CD4-positive, alpha-beta T cell treated with Interferon alpha-2 for 1 hour (primary cell): ENCODE measurements around the gene HUNK.

Experiments
- DNase-seq, 2 donors: peaks; one replicate each; pipeline ENCODE4 v3.0.0-alpha.2; 2020 to 2022

Gene HUNK

DNA sequence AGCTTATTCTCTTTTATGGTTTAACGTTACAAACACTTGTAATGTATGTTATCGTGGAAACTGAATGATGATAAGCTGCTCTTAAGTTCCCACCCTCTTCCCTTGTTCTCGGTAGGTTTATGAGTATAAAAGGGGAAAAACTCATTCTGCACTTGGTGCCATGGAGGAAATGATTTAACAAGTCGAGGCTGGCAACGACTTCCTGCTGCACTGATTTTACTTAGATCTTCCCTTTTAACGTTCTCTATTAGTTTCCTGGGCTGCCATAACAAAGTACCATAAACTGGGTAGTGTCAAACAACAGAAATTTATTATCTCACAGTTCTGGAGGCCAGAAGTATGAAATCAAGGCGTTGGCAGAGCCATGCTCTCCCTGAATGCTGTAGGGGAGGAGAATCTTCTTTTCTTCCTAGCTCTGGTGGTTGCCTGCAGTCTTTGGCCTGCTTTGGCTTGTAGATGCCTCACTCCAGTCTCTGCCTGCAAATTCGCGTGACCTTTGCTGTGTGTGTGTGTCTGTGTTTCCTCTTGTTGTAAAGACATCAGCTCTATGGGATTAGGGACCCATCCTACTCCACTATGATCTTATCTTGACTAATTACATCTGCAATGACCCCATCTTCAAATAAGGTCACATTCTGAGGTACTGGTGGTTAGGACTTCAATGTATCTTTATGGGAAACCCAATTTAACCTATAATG, 26.3 kb downstream of the HUNK start:
- DNase-seq: no peak

DNA sequence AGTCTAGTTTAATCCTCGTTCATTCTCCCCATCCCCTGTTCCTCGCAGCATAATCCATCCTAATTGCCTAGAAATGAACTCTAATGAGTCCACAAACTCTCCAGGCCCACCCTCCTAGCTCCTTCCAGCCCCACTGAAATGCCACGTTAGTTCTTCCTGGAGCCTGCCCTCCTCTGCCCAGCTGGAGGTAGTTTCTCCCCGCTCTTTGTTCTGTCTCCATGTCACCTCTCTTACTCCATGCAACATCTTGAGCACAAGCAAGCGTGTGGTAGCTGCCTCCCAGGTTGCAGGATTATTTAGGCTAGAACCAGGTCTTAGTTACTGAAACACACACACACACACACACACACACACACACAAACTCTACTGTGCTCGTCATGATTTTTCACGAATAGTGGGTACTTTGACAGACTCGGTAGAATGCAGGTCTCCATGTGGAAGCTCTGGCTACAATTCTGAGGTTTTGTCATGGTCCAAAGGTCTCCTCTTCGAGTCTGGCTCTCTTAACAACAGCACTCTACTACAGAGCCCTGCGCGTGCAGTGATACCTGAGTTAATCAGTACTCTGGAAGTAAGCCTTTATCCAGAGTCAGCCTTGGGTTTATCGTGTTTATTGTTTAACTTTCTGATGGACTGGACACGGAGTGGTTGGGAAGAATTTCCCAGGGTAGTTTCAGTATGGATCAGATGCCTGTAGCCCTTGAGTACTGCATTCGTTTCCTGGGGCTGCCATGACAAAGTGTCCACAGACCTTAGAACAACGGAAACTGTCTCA, 27.5 kb downstream of the HUNK start:
- no peak for DNase-seq

DNA sequence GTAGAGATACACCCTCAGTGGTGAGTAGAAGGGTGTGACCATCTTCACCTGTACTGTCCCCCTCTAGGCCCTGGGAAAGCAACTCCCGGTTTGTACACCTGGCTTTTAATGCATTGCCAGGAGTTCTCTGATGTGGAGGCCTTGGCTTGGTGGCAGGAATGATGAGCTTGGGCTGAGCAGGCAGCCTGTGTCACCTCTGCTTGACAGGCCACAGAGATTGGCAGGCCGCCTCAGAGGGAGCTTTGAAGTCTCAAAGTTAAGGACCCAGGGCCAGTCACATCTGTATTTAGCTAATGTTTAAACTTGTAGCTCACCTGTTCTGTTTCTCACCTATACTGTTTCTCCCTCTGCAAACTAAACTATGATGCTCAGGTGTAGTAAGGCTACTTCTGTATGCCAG, 28.5 kb downstream of the HUNK start:
- DNase-seq: no peak

DNA sequence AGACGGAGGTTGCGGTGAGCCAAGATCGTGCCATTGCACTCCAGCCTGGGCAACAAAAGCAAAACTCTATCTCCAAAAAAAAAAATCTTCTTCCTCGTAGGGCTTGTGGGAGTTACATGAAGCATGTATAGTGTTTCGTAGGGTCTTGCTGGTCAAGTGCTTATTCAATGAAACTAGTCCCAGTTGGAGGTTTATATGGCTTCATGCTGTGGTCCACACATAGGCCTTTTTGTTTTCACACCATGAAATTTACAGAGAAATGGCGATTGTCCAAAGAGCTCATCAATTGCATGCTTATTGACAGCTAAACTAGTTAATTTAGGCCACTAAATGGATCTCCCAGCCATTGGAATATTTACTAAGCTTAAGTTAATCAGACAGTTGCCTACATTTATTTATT, 29.6 kb downstream of the HUNK start:
- no peak for DNase-seq

DNA sequence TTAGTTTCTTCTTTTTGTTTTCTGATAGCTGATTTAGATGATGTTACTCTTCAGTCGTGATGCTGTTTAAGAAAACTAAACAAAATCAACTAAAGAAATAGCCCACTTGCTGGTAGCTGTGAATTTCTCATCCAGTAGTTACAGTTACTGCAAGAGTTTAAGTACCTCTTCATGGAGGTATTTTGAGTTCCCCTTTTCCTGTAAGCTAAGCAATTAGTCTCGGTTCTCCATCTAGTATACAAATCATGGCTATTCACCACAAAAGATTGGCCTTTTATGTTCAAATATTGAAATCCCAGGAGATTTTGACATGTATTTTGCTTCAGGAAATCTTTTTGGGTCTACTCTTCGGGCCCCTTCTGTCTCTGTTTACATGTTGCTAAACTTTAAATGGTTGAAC, 31.1 kb downstream of the HUNK start:
- no peak for DNase-seq

DNA sequence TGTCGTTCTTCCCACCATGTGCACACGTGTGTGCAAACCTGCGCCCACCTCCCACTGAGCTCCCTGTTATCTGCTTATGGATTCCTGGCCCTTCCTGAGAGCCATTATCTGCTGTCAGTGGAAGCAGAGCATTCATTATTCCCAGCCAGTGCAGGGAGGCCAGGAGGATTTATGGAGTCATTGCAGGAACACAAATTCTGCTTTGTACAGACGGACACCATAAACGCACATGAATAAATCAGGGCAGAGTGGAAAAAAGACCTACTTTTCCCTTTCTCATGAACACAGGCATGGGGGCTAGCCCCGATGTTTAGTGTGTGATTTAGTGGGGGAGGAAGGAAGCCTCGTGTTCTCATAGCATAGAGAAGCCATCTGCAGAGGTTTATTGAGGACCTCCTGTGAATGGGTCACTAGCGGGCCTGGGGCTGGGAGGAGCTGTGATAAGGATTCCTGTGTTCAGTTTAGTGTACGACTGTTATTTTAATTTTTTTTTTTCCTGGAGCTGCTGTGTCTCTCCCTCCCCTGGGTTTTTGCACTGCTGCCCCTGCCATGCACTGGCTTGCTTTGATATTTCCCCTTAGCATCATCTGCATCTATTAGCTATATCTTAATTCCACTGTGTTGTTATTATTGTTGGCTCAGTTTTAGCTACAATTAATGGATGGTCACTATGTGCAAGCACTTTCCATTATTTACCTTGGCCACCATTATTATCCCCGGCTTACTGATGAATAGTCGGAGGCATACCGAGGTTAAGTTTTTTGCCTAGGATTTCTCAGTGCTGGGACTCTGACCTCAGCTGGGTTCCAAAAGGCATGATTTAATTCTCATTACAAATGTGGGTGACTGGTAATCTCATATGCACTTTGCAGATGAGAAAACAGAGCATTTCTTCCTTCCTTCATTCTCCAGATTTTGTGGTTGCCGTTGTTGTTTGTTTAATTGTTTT, 33.0 kb downstream of the HUNK start:
- no peak for DNase-seq

DNA sequence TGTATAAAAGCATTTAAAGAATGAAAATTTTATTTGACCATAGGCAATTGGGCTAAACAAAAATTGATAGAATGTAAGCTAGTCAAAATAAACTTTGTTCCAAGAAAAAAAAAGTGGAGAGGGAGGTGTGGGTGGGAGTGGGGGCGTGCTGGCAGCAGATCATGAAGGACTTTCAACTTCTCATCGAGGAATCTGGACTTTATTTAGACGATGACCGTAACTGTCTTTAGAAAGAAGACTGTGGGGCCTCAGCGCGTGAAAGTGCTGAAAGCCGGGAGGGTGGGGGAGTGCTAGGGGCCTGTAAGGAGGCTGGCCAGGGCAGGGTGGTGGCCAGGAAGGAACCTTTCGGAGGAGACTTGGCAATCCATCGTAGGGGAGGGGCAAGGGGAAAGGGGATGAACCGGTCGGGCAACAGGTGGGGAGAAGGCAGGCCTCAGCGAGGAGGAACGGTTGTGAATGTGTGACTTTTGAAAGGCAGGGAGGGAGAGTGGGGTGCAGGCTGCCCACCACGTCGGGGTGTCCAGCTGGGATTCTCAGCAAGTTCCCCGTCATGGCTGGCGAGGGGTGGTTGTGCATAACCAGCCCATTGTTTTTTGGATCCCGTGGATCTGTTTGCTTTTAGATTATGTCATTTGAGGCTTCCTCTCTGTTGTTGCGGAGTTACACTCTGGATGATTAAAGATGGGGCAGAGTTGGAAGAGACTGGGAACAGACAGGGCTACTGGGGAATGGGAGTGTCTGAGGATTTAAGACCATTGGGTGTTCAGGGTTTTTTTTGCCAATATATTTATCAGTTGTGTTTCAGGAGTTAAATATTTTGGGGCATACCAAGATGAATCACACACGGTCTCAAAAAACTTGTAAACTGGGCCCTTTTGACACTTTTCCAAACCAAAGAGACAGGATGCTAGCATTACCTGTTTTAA, 35.5 kb downstream of the HUNK start:
- DNase-seq: no peak

DNA sequence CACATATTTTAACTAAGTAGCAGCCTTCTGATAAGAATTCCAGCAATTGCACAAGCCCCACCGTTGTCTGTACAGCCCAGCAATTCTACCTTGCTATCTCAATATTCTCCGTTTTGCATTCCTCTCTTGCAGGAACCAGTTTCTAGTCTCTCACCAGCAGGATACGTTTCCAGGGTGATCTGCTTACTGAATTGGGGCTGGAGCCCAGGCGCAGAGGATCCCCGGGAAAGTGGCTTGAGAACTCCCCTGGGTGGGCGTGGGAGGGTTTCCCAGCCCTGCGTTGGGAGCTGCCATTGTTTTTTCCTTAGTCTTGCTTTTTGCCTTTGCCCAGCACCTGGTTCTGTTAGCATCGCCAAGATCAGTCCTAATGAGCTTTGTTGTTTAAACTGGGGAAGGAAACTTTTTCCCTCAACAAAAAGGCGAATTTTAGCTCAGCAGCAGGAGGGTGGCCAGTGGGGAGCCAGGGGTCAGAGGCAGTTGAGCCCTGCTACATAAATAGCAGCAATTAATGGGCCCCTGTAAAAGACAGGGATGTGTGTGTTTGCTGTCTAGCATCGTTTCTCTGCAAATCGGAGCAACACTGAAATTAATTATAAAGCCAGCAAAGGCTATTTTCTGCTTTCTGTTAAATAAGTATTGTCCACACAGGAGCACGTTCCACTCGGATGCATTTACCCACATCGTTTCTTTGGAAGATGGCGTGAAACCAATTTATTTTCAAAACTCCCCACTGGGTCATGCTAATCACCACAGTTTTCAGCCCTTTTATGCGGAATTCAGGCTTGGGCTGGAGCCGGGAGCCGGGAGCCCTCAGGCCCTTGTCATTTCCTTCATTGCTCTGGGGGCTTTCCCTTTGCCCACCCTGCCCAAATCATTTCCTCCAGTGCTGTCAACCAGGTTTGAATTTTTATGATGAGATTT, 36.6 kb downstream of the HUNK start:
- no peak for DNase-seq

DNA sequence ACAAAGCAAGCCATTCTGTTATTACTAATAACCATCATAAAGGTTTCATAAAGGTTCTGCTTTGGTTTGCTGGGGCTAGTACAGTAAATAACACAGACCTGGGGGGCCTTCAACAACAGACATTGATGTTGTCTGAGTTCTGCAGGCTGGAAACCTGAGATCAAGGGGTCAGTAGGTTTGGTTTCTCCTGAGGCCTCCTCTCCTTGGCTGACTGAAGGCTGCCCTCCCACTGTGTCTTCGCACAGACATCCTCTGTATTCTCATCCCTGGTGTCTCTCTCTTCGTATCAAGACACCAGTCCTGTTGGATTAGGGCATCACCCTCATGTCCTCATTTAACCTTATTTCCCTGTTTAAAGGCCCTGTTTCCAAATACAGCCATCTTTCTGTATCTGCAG, 37.3 kb downstream of the HUNK start:
- no peak for DNase-seq

DNA sequence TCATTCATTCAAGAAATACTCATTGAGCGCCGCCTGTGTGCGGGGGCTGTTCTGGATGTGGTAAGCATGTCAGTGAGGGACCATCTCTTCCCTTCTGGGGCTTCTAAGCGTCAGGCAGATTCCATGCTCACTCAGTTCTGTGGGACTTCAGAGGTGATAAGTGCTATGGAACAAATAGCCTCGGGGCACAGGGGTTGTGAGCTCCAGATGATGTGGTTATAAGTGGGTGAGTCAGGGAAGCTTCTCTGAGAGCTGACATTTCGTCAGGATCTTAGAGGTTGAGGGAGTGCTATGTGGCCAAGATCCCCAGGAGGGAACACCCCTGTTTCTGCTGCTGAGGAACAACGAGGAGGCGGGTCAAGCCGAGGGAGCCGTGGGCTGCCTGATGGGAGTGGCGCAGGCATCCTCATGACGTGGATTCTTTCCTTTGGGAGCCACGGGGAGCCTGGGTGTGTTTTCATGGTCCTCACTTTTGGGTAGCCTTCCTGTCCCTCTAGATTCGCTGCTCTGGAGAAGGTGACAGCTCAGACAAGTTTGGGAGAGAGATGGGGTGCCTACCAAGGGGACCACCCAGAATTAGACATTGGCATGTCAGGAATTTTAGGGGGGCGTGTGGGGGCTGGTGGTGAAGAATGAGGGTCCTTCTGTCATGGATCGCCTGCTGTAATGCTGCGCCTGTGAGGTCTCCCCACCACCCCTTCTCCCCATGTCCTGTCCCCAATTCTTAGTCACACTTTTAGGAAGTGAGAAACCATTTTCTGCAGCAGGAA, 38.5 kb downstream of the HUNK start:
- DNase-seq: no peak

DNA sequence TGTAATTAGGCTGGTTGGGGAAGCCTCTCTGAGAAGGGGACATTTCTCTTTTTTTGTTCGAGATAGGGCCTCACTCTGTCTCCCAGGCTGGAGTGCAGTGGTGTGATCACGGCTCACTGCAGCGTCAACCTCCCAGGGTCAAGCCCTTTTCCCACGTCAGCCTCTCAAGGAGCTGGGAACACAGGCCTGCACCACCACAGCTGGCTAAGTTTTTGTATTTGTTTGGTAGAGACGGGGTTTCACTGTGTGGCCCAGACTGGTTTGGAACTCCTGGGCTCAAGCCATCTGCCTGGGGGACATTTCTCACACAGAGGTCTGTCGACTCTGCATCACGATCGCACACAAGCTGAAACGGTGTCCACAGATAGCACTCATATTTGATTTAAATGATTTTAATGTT, 39.7 kb downstream of the HUNK start:
- DNase-seq: no peak

DNA sequence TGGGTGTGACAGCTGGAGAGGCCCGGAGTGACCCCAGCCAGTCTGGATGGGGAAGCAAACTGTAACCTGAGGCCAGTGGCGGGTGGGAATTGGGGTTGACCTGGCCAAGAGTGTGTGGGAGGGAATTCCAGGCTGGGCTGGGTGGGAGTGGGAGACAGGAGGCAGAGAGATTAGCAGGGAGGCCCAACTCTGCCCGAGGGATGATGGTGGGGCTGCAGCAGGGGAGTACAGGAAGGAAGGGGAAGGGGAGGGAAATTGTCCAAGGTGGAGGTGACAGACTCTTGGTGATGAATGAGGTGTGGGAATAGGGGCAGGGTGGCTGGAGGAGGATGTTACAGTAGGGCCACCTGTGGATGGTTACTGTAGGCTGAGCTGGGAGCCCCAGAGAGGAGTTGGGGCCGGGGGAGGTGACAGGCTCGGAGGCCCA, 40.4 kb downstream of the HUNK start:
- no peak for DNase-seq

DNA sequence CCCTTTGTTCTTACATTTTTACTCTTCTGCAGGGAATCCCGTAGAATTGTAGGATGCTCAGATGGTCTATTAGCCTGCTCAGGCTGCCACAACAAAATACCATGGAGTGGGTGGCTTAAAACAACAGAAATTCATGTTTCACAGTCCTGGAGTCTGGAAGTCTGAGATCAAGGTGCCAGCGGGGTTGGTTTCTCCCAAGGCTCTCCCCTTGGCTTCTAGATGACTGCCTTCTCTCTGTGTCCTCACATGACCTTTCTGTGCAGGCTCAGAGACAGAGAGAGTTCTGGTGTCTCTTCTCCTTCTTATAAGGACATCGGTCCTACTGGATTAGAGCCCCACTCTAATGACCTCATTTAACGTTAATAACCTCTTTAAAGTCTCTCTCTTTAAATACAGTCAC, 41.7 kb downstream of the HUNK start:
- no peak for DNase-seq

DNA sequence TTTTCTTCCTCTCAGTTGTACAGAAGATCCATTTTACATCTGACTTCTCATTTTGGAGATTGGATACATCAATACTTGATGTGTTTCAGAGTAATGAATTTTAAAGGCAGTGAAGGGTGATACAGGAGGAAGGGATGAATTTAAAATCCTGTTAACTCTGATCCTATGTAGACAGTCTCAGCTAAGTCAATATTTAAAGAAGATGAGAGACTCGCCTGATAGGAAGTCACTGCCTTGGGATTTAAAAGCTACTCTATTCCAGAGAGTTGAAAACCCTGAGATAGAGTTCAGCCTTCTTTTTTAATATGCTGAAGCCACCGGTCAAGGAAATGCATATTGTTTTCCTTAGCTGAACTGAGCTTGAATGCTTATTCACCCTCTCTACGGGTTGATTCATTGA, 42.7 kb downstream of the HUNK start:
- no peak for DNase-seq

DNA sequence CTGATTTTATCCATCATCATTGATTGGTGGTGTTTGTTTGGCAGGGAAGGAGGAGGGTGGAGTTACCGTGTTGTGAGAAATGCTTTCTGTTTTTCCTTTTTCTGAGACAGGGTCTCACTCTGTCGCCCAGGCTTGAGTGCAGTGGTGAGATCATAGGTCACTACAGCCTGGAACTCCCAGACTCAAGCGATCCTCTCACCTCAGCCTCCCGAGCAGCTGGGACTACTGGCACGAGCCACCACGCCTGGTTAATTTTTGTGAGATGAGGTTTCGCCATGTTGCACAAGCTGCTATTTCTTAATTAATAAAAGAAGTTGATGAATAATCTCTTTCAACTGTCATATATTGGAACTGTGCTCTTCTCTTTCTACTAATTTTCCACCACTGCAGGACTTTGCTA, 44.3 kb downstream of the HUNK start:
- DNase-seq: no peak

DNA sequence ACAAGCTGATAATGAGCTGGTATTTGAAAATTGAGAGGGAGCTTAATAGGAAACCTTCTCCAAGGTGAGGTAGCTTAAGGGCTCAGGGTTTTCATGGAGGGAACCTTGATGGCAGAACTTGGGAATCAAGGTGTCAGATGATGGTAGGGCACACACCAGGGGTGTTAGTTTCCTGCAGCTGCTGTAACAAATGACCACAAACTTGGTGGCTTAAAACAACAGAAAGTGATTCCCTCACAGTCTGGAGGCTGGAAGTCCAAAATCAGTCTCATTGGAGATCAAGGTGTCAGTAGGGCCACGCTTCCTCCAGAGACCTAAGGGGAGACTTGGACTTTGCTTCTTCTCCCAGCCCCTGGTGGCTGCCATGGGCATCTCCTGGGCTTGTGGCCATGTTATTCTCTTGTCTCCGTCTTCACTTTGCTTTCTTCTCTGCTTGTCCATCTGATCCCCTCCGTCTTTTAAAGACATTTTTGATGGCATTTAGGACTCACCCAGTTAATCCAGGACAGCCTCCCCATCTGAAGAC, 45.5 kb downstream of the HUNK start:
- no peak for DNase-seq

DNA sequence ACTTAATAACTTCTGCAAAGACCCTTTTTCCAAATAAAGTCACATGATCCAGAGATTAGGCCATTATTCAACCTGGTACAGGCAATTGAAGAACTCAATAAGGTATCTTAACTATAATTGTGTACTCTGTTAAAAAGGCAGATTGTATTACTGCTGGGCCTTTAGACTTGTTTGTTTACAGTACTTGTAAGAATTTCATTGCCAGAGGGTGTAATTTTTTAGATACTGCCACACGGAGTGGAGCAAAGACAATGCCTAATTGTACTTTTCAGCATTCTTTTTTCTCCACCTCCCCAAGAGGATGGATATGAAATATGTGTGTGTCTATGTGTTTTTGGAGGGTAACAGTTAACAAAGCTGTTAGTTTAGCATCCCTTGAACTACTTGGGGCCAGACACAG, 47.5 kb downstream of the HUNK start:
- DNase-seq: no peak

DNA sequence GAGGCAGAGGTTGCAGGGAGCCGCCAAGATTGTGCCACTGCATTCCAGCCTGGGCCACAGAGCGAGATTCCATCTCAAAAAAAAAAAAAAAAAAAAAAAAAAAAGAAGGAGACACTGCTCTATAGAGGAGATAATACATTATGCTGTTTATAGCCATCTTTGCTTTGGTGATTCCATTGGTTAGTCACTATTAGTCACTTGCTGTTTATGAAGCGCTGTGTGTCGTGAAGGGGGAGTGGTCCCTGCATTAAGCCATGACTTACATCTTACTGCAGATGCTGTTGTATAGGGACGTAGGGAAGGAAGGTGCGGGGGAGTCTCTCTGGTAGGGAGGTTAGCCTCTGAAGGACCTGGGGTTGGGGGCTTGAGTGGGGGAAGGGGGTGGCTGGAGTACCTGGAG, 48.3 kb downstream of the HUNK start:
- DNase-seq: no peak

DNA sequence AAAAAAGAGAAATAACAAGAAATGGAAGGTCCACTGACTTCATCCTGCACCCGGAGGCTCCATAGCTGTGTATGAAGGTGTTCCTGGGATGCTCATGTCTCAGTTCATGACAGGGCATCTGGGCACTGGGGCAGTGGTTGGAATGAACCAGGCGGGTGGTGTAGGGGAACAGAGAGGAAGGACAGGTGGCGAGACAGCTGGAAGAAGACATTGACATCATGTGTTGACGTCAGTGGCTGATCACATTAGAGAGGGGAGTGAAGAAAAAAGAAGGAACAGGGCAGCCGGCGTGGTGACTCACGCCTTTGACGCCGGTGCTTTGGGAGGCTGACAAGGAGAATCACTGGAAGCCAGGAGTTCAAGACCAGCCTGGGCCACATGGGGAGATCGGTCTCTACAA, 50.1 kb downstream of the HUNK start:
- DNase-seq: no peak

DNA sequence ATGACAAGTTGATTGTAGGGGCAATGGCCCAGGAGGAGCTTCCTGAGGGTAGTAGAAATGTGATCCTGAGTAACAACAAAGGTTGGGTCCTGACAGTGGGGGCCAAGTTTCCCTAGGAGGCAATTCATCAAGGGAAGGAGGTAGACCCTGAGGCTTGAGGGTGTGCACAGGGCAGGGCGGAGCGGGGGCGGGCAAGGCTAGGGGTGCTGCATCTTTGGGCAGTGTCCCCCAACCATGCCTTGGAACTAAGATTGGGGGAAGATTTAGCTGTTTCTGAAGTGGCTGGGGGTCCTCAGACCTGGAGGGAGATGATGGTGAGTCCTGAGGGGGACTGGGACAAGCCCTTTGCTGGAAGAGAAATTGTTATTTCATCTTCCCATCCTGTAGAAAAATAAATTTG, 50.9 kb downstream of the HUNK start:
- DNase-seq: no peak
